Endodermal cell (in vitro differentiated cells): ENCODE measurements around the gene CFAP69. TPM values are rescaled to one million over a fixed set of nuclear protein-coding genes. Genes with fewer than 3 reads are reported as not detected.

ENCODE experiments used
- DNase-seq: peaks from one replicate; pipeline ENCODE4 v3.0.0-alpha.2; 2017
- H3K27ac ChIP-seq: 2 replicates; pipeline ENCODE4 v1.5.1; 2013; ENCODE audit warnings: mild to moderate bottlenecking, low read depth, low read length, moderate library complexity
- H3K27me3 ChIP-seq: 2 replicates; pipeline ENCODE4 v1.6.1; 2013; ENCODE audit warnings: mild to moderate bottlenecking, low read length, moderate library complexity; ENCODE audit not compliant: insufficient read depth, control insufficient read depth, poor library complexity, severe bottlenecking
- H3K36me3 ChIP-seq: 2 replicates; pipeline ENCODE4 v1.7.0; 2013; ENCODE audit warnings: mild to moderate bottlenecking, low read length, moderate library complexity; ENCODE audit not compliant: control insufficient read depth, insufficient read depth
- H3K4me1 ChIP-seq: one replicate; pipeline ENCODE4 v1.7.0; 2013; ENCODE audit warnings: low read length; ENCODE audit not compliant: control insufficient read depth, insufficient read depth
- H3K4me3 ChIP-seq: 2 replicates; pipeline ENCODE4 v1.5.1; 2013; ENCODE audit warnings: mild to moderate bottlenecking, low read length, moderate library complexity
- H3K9ac ChIP-seq: 2 replicates; pipeline ENCODE4 v1.6.1; 2013; ENCODE audit warnings: mild to moderate bottlenecking, low read length, moderate library complexity; ENCODE audit not compliant: poor library complexity, severe bottlenecking; ENCODE audit errors: extremely low read depth
- H3K9me3 ChIP-seq: 2 replicates; pipeline ENCODE4 v1.6.1; 2013; ENCODE audit warnings: mild to moderate bottlenecking, low read length, moderate library complexity; ENCODE audit not compliant: control insufficient read depth
- H3K27ac Mint-ChIP-seq: 2 replicates; pipeline ENCODE4 v1.8.0; 2020; ENCODE audit warnings: mixed read lengths
- H3K27me3 Mint-ChIP-seq: 2 replicates; pipeline ENCODE4 v1.8.0; 2021; ENCODE audit warnings: mild to moderate bottlenecking, mixed read lengths; ENCODE audit not compliant: insufficient read depth
- H3K36me3 Mint-ChIP-seq: 2 replicates; pipeline ENCODE4 v1.8.0; 2020; ENCODE audit warnings: low read depth, mixed read lengths
- H3K4me1 Mint-ChIP-seq: 2 replicates; pipeline ENCODE4 v1.8.0; 2020; ENCODE audit warnings: mixed read lengths
- H3K4me3 Mint-ChIP-seq: 2 replicates; pipeline ENCODE4 v1.8.0; 2020; ENCODE audit warnings: mild to moderate bottlenecking, moderate library complexity, mixed read lengths
- H3K9me3 Mint-ChIP-seq: 2 replicates; pipeline ENCODE4 v1.8.0; 2020; ENCODE audit warnings: mild to moderate bottlenecking, mixed read lengths
- WGBS, 2 experiments: methylation state at CpG; one replicate each; pipeline versions ENCODE4 v1.1.5 to v1.1.7; 2013; ENCODE audit warnings: missing lambda C conversion rate in 2 of 2, mixed read lengths in 1 of 2; ENCODE audit not compliant: insufficient coverage in 1 of 2, insufficient read length in 1 of 2; 5-methylcytosine and 5-hydroxymethylcytosine counted together
- total RNA-seq, 2 donors: library from RNA; stranded (reverse); fragmentation: NEBNext Ultra II Directional in 1 of 2; extraction: Animal tissue kit (Norgen Biotek cat#: 25700) in 1 of 2; gene quantifications; 2 replicates in 1 of 2; 3 replicates in 1 of 2; pipeline ENCODE4 v1.2.1, GENCODE V29; 2021
- TF ChIP-seq, protein P1 (sequence below): fragments of 200-600 bp; sonication (generic); conservative IDR thresholded peaks from 2 replicates; pipeline ENCODE4 v1.5.0; 2021; ENCODE audit warnings: antibody characterized with exemption, mild to moderate bottlenecking

CFAP69 gene
- total RNA-seq, 2 donors from 2014 or later, result 4.9 to 6.6 TPM

DNA sequence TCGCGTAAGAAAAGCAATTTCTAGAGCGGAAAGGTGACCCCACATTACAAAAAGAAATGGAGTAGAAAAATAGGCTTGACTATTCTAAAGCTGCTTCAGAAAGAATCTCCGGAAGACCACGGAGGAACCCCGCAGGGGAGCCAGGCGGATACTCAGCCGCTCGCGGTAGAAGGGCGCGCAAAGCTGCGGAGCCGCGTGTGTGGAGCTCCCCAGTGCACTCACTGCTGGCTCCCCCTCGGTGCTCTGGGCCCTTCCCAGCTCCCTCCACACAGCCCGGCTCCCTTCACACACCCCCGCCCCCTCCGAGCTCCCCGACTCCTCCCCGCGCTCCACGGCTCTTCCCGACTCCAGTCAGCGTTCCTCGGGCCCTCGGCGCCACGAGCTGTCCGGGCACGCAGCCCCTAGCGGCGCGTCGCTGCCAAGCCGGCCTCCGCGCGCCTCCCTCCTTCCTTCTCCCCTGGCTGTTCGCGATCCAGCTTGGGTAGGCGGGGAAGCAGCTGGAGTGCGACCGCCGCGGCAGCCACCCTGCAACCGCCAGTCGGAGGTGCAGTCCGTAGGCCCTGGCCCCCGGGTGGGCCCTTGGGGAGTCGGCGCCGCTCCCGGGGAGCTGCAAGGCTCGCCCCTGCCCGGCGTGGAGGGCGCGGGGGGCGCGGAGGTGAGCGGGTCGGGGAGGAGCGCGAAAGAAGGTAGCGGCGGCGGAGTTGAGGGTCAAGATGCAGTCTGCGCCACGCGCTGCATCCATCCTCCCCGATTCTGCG lies 33.4 kb upstream of the CFAP69 start, which contains the start of gene STEAP2:
Gene STEAP2 (plus strand): TSS at position 350 of the 758 bp plus-strand sequence. CDS start 13,343 bp downstream, outside the sequence.
- H3K27ac ChIP-seq, result no peak within 1 kb of the TSS
- H3K4me1 ChIP-seq, result no peaks in the 10 kb centered on the region
- Mint-ChIP-seq H3K9me3 (no peaks in the 10 kb centered on the region), H3K36me3 (no peaks in the 10 kb centered on the region), H3K4me1 (peaks cover 18% of the 10 kb centered on the region), H3K27me3 (peaks cover 20% of the 10 kb centered on the region), H3K4me3 (no peak within 1 kb of the TSS), H3K27ac (no peak within 1 kb of the TSS)
- WGBS, 2 experiments, result 0 to 3% methylated on average over 4 to 73 of the region's 73 CpGs
- H3K27me3 ChIP-seq, result peaks cover 19% of the 10 kb centered on the region
- no peaks in the 10 kb centered on the region for H3K9me3 ChIP-seq
- DNase-seq, result peak; percentile 96
- TF ChIP-seq, protein P1, sequence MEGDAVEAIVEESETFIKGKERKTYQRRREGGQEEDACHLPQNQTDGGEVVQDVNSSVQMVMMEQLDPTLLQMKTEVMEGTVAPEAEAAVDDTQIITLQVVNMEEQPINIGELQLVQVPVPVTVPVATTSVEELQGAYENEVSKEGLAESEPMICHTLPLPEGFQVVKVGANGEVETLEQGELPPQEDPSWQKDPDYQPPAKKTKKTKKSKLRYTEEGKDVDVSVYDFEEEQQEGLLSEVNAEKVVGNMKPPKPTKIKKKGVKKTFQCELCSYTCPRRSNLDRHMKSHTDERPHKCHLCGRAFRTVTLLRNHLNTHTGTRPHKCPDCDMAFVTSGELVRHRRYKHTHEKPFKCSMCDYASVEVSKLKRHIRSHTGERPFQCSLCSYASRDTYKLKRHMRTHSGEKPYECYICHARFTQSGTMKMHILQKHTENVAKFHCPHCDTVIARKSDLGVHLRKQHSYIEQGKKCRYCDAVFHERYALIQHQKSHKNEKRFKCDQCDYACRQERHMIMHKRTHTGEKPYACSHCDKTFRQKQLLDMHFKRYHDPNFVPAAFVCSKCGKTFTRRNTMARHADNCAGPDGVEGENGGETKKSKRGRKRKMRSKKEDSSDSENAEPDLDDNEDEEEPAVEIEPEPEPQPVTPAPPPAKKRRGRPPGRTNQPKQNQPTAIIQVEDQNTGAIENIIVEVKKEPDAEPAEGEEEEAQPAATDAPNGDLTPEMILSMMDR, result peak; percentile 81
- H3K4me3 ChIP-seq, result peak within 1 kb of the TSS; percentile 88
- peak within 1 kb of the TSS; percentile 24 for H3K9ac ChIP-seq
- H3K36me3 ChIP-seq, result no peaks in the 10 kb centered on the region

DNA sequence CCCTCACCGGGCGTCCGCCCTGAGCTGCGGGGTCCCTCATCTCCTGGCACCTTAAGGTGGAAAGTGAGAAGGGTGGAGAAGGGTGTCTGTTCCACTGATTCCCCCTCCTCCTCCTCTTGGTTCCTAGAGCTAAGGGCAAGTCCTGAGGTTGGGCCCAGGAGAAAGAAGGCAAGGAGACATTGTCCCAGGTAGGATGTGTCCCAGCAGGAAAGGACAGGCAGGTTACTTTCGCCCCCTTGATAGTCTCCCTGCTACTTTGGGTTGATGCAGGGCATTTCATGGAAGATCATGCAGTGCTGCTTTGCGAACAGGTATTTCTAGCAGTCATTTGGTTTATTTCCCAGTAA lies 32.9 kb upstream of the CFAP69 start:
- no peaks in the 10 kb centered on the region for H3K9me3 Mint-ChIP-seq
- no peak overlapping the region for H3K4me3 Mint-ChIP-seq
- peaks cover 19% of the 10 kb centered on the region for H3K27me3 ChIP-seq
- peak overlapping the region; percentile 88 for H3K4me3 ChIP-seq
- H3K9me3 ChIP-seq, result no peaks in the 10 kb centered on the region
- TF ChIP-seq, protein P1, result no peak
- H3K9ac ChIP-seq, result peak overlapping the region; percentile 24
- H3K27me3 Mint-ChIP-seq, result peaks cover 20% of the 10 kb centered on the region
- H3K36me3 Mint-ChIP-seq, result no peaks in the 10 kb centered on the region
- no peak for DNase-seq
- no peak overlapping the region for H3K27ac Mint-ChIP-seq
- peaks cover 18% of the 10 kb centered on the region for H3K4me1 Mint-ChIP-seq
- no peak overlapping the region for H3K27ac ChIP-seq
- 5% methylated on average over 6 of the region's 6 CpGs; no CpG with 5 or more reads in 1 of the 2 experiments for WGBS, 2 experiments
- H3K36me3 ChIP-seq, result no peaks in the 10 kb centered on the region
- H3K4me1 ChIP-seq, result no peaks in the 10 kb centered on the region

GRCh38 chr7:90213521-90213920 lies 31.5 kb upstream of the CFAP69 start:
- Histone ChIP-seq H3K4me1 (no peaks in the 10 kb centered on the region), H3K27me3 (peaks cover 19% of the 10 kb centered on the region), H3K4me3 (no peak overlapping the region), H3K36me3 (no peaks in the 10 kb centered on the region), H3K9me3 (no peaks in the 10 kb centered on the region), H3K27ac (no peak overlapping the region), H3K9ac (no peak overlapping the region)
- H3K4me3 Mint-ChIP-seq, result no peak overlapping the region
- H3K4me1 Mint-ChIP-seq, result peaks cover 18% of the 10 kb centered on the region
- H3K36me3 Mint-ChIP-seq, result no peaks in the 10 kb centered on the region
- no peaks in the 10 kb centered on the region for H3K9me3 Mint-ChIP-seq
- 80% methylated on average over 1 of the region's 2 CpGs; no CpG with 5 or more reads in 1 of the 2 experiments for WGBS, 2 experiments
- TF ChIP-seq, protein P1, result no peak
- no peak for DNase-seq
- peaks cover 17% of the 10 kb centered on the region for H3K27me3 Mint-ChIP-seq
- H3K27ac Mint-ChIP-seq, result no peak overlapping the region
